GM19324 (cell line): ENCODE data around the gene ULK4.
A peak's percentile ranks its signal among the peaks of the same experiment; 100 is the strongest.

Experiments used
- ATAC-seq: cut with Tn5 transposase; IDR thresholded peaks from one replicate; pipeline ENCODE4 v1.9.1; 2021; ENCODE audit warnings: mild to moderate bottlenecking, moderate library complexity; ENCODE audit not compliant: unreplicated experiment, low FRiP score

The ULK4 gene

GRCh38 chr3:41209646-41210045 is 752.3 kb downstream of the ULK4 start:
- ATAC-seq, result no peak

- ATAC-seq, result no peak
These were observed 753.2 kb downstream of the ULK4 start for GRCh38 chr3:41208507-41209220.

- ATAC-seq, result no peak
These were observed 754.5 kb downstream of the ULK4 start for GRCh38 chr3:41207355-41207754.

GRCh38 chr3:41205591-41205990 is 756.3 kb downstream of the ULK4 start:
- no peak for ATAC-seq

GRCh38 chr3:41204369-41204768 is 757.5 kb downstream of the ULK4 start:
- ATAC-seq, result no peak

- no peak for ATAC-seq
These were observed 759.0 kb downstream of the ULK4 start for GRCh38 chr3:41202834-41203345.

GRCh38 chr3:41202075-41202833 is 759.6 kb downstream of the ULK4 start:
- no peak for ATAC-seq

GRCh38 chr3:41200669-41201021 is 761.3 kb downstream of the ULK4 start:
- no peak for ATAC-seq

- peak; percentile 12 for ATAC-seq
These were observed 761.8 kb downstream of the ULK4 start for GRCh38 chr3:41199866-41200668.

- peak; percentile 79 for ATAC-seq
These were observed 762.7 kb downstream of the ULK4 start, which contains the start of gene CTNNB1 for GRCh38 chr3:41198950-41199865. Gene CTNNB1, plus strand, starts transcription at chr3:41199505. Its CDS starts 24,564 bp downstream, at chr3:41224069.

GRCh38 chr3:41198526-41198925 is 763.4 kb downstream of the ULK4 start:
- ATAC-seq, result no peak

GRCh38 chr3:41198046-41198445 is 763.9 kb downstream of the ULK4 start:
- no peak for ATAC-seq
